ENCODE measurements around the gene RGS3. TPM values are rescaled to one million over a fixed set of nuclear protein-coding genes. Genes with fewer than 3 reads are reported as not detected.

RGS3 gene
- total RNA-seq, 1 experiment from 2014 or later = 39.4 TPM

DNA sequence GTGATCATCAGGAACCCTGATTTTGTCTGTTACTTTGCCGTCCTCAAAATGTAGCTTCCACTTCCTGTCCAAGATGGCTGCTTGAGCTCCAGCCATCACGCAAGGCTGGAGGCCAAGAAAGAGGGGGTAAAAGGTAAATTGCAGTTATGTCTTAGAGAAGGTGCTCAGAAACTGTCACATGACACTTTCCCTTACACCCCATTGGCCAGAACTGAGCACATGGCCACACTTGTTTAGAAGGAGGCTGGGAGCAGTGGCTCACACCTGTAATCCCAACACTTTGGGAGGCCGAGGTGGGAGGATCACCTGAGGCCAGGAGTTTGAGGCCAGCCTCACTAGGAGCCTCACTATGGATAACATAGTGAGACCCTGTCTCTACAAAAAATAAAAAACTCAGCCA lies 140.9 kb downstream of the RGS3 start:
- H3K9me2 ChIP-seq (ENCODE audit: insufficient read depth) = no peaks in the 10 kb centered on the region
- H3K36me3 ChIP-seq (ENCODE audit: control insufficient read depth in 1 of 2, insufficient read depth in 2 of 2, low read length in 2 of 2) = no peaks in the 10 kb centered on the region
- H3K4me2 ChIP-seq (ENCODE audit: low read length) = no peak overlapping the region
- no peaks in the 10 kb centered on the region for H4K20me1 ChIP-seq (ENCODE audit: insufficient read depth)
- H3K79me2 ChIP-seq (ENCODE audit: insufficient read depth, low read length) = no peaks in the 10 kb centered on the region
- ATAC-seq (no peak), DNase-seq (ENCODE audit: low read depth, low spot score) (no peak)
- no TSS peak for BruUV-seq (replicated peaks)
- no peak overlapping the region for H3K9ac ChIP-seq (ENCODE audit: low read length)
- TF ChIP-seq EZH2phosphoT487 (IDR thresholded peaks at IDR 0.05; ENCODE audit: borderline replicate concordance) (no peak), CEBPB (IDR thresholded peaks at IDR 0.05; ENCODE audit: low read depth) (no peak), SP1 (IDR thresholded peaks at IDR 0.05; ENCODE audit: low read depth) (no peak), POLR2A (IDR thresholded peaks at IDR 0.05; ENCODE audit: borderline replicate concordance, extremely low read depth, insufficient read depth, insufficient read length) (no peak), MAX (IDR thresholded peaks at IDR 0.05) (no peak), ZBTB33 (IDR thresholded peaks at IDR 0.05; ENCODE audit: extremely low read depth, insufficient replicate concordance, low read length) (no peak)
- H3K27me3 ChIP-seq (ENCODE audit: insufficient read depth, low read length) = no peaks in the 10 kb centered on the region
- intact Hi-C loops (cut with micrococcal nuclease) = no loop called here
- ChIA-PET POLR2A (no interaction called here), CTCF (interaction anchor here (0.9 kb wide), 1 partner anchor 13 kb away, joined by 3 read pairs; no protein-coding TSS in a partner anchor), RAD21 (ENCODE audit: low non-redundant PET in 1 of 2, low total read pairs in 2 of 2, uncharacterized antibody in 2 of 2, unreplicated experiment in 2 of 2) (no interaction called here)
- no peak overlapping the region for H3K27ac ChIP-seq (ENCODE audit: low read depth, low read length)
- H3K4me1 ChIP-seq (ENCODE audit: control insufficient read depth in 1 of 2, insufficient read depth in 2 of 2, low read length in 2 of 2) = peaks cover 21 to 43% of the 10 kb centered on the region in 2 experiments
- no peak overlapping the region for H3K4me3 ChIP-seq (replicated peaks in 1 of 2; ENCODE audit: low read depth in 1 of 2, low read length in 2 of 2)
- H3K9me3 ChIP-seq (ENCODE audit: control insufficient read depth in 1 of 2, insufficient read depth in 1 of 2, low read depth in 1 of 2, low read length in 2 of 2) = no peaks in the 10 kb centered on the region
- H2AFZ ChIP-seq (ENCODE audit: low read depth, low read length, poor library complexity, severe bottlenecking) = no peak overlapping the region

DNA sequence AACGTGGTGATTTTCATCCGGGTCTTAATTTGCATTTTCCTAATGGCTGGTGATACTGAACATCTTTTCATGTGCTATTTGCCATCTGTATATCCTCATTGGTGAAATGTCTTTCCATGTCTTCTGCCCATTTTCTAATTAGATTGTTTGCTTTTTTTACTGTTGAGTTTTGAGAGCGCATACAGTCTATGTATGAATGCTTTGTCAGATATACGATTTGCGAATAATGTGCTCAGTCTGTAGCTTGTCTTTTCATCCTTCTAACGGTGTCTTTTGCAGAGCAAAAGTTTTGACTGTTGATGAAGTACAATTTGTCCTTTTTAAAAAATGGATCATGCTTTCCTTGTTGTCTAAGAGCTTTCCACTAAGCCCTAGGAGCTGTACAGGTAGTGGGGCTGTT lies 143.0 kb downstream of the RGS3 start:
- Histone ChIP-seq H3K27ac (ENCODE audit: low read depth, low read length) (no peak overlapping the region), H2AFZ (ENCODE audit: low read depth, low read length, poor library complexity, severe bottlenecking) (no peak overlapping the region), H3K9me2 (ENCODE audit: insufficient read depth) (no peaks in the 10 kb centered on the region), H4K20me1 (ENCODE audit: insufficient read depth) (no peaks in the 10 kb centered on the region), H3K4me3 (replicated peaks in 1 of 2; ENCODE audit: low read depth in 1 of 2, low read length in 2 of 2) (no peak overlapping the region), H3K4me1 (ENCODE audit: control insufficient read depth in 1 of 2, insufficient read depth in 2 of 2, low read length in 2 of 2) (peaks cover 20 to 29% of the 10 kb centered on the region in 2 experiments), H3K36me3 (ENCODE audit: control insufficient read depth in 1 of 2, insufficient read depth in 2 of 2, low read length in 2 of 2) (no peaks in the 10 kb centered on the region), H3K9me3 (ENCODE audit: control insufficient read depth in 1 of 2, insufficient read depth in 1 of 2, low read depth in 1 of 2, low read length in 2 of 2) (no peaks in the 10 kb centered on the region), H3K9ac (ENCODE audit: low read length) (no peak overlapping the region), H3K4me2 (ENCODE audit: low read length) (no peak overlapping the region), H3K27me3 (ENCODE audit: insufficient read depth, low read length) (no peaks in the 10 kb centered on the region), H3K79me2 (ENCODE audit: insufficient read depth, low read length) (no peaks in the 10 kb centered on the region)
- RAD21 ChIA-PET (ENCODE audit: low non-redundant PET in 1 of 2, low total read pairs in 2 of 2, uncharacterized antibody in 2 of 2, unreplicated experiment in 2 of 2) = no interaction called here
- no peak for ATAC-seq
- POLR2A ChIA-PET = no interaction called here
- BruUV-seq (replicated peaks) = no TSS peak
- DNase-seq (ENCODE audit: low read depth, low spot score) = no peak
- CTCF ChIA-PET = interaction anchor here (0.9 kb wide), 1 partner anchor 15 kb away, joined by 4 read pairs; no protein-coding TSS in a partner anchor
- intact Hi-C loops (cut with micrococcal nuclease) = no loop called here
- TF ChIP-seq REST (IDR thresholded peaks at IDR 0.05; ENCODE audit: low read depth) = no peak
- TF ChIP-seq EZH2 (IDR thresholded peaks at IDR 0.05) = no peak
- no peak for TF ChIP-seq RAD21 (IDR thresholded peaks at IDR 0.05; ENCODE audit: low read depth)
- TF ChIP-seq EGR1 (IDR thresholded peaks at IDR 0.05; ENCODE audit: low read depth) = no peak
- no peak for TF ChIP-seq POLR2A (IDR thresholded peaks at IDR 0.05; ENCODE audit: borderline replicate concordance, extremely low read depth, insufficient read depth, insufficient read length)
- TF ChIP-seq SRF (IDR thresholded peaks at IDR 0.05; ENCODE audit: low read depth) = no peak
- no peak for TF ChIP-seq SIN3A (IDR thresholded peaks at IDR 0.05; ENCODE audit: low read depth)
- no peak for TF ChIP-seq POLR2AphosphoS5 (IDR thresholded peaks at IDR 0.05; ENCODE audit: low read depth, low read length)
- no peak for TF ChIP-seq ZFX (IDR thresholded peaks at IDR 0.05)
- no peak for TF ChIP-seq YY1 (IDR thresholded peaks at IDR 0.05; ENCODE audit: extremely low read depth, insufficient replicate concordance, low read depth, low read length)
- no peak for TF ChIP-seq CBX3 (IDR thresholded peaks at IDR 0.05; ENCODE audit: low read depth)
- no peak for TF ChIP-seq SP1 (IDR thresholded peaks at IDR 0.05; ENCODE audit: low read depth)
- TF ChIP-seq EZH2phosphoT487 (IDR thresholded peaks at IDR 0.05; ENCODE audit: borderline replicate concordance) = no peak
- TF ChIP-seq CEBPB (IDR thresholded peaks at IDR 0.05; ENCODE audit: low read depth) = no peak
- no peak for TF ChIP-seq JUND (IDR thresholded peaks at IDR 0.05)
